Measurements from ENCODE around the gene DAPK1.

DNA sequence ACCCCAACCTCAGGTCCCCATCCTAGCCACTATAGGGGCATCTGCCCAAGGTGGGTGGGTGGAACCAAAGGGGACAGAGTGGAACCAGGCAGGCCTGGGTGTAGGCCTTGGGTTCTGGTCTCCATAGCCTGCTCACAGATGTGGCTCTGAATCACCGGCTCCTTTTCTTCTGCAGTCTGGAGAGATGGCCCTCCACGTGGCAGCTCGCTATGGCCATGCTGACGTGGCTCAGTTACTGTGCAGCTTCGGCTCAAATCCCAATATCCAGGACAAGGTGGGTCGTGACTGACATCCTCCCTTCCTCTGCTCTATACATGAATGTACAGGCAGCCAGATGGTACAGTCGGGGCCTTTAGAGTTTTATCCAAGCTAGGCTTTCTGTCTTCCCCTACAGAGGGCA is 150.9 kb downstream of the DAPK1 start:
- TF ChIP-seq, protein P1, sequence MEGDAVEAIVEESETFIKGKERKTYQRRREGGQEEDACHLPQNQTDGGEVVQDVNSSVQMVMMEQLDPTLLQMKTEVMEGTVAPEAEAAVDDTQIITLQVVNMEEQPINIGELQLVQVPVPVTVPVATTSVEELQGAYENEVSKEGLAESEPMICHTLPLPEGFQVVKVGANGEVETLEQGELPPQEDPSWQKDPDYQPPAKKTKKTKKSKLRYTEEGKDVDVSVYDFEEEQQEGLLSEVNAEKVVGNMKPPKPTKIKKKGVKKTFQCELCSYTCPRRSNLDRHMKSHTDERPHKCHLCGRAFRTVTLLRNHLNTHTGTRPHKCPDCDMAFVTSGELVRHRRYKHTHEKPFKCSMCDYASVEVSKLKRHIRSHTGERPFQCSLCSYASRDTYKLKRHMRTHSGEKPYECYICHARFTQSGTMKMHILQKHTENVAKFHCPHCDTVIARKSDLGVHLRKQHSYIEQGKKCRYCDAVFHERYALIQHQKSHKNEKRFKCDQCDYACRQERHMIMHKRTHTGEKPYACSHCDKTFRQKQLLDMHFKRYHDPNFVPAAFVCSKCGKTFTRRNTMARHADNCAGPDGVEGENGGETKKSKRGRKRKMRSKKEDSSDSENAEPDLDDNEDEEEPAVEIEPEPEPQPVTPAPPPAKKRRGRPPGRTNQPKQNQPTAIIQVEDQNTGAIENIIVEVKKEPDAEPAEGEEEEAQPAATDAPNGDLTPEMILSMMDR (IDR thresholded peaks at IDR 0.05): no peak
- TF ChIP-seq ZFX (IDR thresholded peaks at IDR 0.05; ENCODE audit: borderline replicate concordance): no peak

Data from 22Rv1 (cell line).